ENCODE measurements around the gene HEATR9.
"Not testable (repeated sequence)": the region's sequence is repeated elsewhere in the genome, so short reads cannot be mapped to it uniquely, and the experiment has no call there.

The HEATR9 gene

GRCh38 chr17:35868737-35869136 lies at the start of gene HEATR9:
TSS of gene HEATR9 (minus strand) at chr17:35868891. CDS start at chr17:35868742, 149 bp downstream.
- DNase-seq, result no peak

DNA sequence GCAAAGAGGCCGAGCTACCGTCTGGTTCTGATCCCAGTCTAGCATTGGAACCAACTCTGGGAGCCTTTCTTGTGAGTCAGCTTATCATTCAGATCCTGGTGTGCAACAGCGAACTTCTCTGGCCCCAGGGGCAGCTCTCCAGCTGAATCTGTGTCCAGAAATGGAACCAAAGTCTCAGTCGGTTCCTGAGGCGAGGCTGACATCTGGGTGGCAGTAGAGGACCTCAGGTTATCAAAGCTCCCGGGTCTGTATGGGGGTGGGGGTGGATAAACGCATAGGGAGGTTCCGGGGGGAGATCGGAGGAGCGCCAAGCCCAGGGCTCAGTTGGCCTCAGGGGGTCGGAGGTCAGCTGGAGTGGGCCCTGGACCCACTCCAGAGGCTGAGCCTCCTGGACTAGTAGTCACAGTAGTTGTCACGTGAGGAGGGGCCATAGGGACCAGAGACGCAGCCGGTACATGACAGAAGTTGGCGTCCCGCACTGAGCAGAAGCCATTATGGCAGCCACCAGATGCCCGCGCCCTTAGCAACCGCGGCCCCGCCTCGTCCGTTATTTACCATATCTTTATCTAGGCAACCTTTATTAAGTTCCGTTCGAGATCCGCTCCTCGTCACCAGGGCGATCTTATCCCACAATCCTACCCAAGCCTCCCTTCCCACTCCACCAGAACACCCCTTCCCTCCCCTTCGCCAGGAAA lies 49.0 kb upstream of the HEATR9 start:
- DNase-seq, result no peak

GRCh38 chr17:35915153-35915964 lies 46.7 kb upstream of the HEATR9 start:
- DNase-seq, result no peak

DNA sequence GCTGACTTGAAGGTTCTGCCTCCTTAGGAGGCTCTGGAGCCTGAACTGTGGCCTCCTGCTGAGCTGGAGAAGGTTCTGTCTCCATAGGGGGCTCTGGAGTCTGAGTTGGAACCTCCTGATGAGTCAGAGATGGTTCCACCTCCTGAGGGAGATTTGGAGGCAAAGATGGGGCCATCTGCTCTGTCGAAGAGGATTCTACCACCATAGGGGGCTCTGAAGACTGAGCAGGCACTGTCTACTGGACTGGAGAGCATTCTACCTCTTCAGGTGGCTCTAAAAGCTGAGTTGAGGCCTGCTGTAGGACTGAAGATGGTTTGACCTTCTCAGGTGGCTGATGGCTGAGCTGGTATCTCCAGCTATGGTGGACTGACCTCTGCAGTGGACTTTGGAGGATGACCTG lies 45.7 kb upstream of the HEATR9 start:
- no peak for DNase-seq

GRCh38 chr17:35913609-35914008 lies 44.9 kb upstream of the HEATR9 start:
- DNase-seq, result no peak

- DNase-seq, result no peak
Measured at GRCh38 chr17:35912942-35913341, 44.3 kb upstream of the HEATR9 start.

DNA sequence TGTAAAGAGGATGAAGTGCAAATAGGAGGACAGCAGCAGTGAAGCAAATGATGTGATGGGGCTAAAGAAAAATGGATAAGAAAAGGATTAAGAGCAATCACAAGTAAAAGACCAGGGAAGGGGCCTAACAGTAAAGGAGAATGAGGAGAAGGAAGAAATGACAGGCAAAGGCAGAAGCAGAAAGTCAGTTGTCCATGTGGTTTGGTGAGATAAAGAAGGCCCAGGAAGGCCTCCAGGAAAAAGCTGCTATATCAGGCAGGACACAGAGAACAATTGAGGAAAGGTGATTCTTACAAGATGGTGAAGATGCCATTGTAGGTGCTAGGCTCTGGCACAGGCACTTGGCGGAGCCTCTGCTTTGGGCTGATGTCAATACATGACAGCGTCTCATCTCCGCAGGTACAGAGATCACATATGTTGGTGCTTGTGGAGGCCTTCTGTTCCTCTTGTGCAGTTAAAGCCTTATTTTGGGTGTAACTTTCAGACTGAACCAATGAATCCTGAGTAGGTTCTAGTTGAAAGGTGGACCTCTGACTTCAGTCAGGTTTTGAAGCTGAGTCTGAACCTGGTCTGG lies 43.7 kb upstream of the HEATR9 start:
- DNase-seq, result no peak

DNA sequence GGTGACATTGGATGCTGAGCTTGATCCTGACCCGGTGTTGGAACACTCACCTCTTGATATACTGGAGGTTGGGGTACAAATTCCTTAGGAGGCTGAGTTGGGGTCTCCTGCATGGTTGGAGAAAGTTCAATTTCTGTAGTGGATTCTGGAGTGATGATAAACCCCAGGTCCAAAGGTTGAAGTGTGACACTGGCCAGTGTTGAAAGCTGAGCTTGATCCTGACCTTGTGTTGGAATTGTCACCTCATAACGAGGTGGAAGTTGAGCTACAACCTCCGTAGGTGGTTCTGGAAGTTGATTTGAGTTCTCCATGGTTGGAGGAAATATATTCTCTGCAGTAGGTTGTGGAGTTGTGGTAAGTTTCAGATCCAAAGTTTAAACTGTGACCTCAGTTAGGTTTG lies 40.7 kb upstream of the HEATR9 start:
- no peak for DNase-seq

- DNase-seq, result no peak
Measured at GRCh38 chr17:35907691-35908090, 39.0 kb upstream of the HEATR9 start.

DNA sequence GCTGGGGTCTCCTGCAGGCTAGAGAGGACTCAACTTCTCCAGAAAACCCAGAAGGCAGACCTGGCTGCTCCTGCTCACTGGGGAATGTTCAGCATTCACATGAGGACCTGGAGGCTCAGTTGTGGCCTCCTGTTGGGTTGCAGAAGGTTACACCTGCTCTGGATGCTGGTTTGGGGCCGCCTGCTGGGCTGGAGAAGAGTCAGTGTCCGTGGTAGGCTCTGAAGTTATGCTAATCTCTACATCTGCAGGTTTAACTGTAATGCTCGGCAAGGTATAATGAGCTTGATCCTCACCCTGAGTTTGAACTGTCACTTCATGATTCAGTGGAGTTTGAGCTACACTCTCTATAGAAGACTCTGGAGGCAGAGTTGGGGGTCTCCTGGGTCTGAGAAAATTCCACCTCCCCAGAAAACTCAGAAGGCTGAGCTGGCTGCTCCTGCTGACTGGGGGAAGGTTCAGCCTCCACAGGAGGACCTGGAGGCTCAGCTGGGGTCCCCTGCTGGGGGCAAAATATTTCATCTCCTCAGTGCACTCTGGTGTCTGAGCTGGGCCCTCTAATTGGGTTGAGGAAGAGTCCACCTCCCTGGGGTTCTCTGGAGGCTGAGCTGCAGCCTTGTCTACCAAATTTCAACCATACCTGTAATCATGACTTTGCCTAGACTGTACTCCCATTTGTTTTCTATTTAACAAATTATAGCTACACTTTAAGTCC lies 38.4 kb upstream of the HEATR9 start:
- DNase-seq, result no peak

GRCh38 chr17:35906191-35906925 lies 37.7 kb upstream of the HEATR9 start:
- no peak for DNase-seq

- no peak for DNase-seq
Measured at GRCh38 chr17:35903451-35903850, 34.8 kb upstream of the HEATR9 start.

DNA sequence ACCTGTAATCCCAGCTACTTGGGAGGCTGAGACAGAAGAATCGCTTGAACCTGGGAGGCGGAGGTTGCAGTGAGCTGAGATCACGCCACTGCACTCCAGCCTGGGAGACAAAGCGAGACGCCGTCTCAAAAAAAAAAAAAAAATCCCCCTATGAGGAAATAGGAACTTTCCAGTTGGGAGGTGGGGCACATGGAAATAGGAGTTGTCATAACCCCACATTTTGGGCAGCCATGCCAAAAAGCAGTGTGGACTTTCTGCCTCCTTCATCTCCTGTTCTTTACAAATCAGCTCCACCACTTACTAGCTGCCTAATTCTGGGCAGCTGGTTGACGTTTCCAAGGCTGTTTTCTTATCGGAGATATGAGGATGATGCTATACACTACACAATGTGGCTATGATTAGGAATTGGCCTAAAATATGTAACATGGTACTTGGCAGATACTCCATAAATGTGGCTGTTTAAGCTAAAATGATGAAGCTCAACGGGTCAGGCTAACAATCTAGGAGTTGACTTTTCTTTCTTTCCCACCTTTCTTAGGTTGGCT lies 33.0 kb upstream of the HEATR9 start:
- no peak for DNase-seq

DNA sequence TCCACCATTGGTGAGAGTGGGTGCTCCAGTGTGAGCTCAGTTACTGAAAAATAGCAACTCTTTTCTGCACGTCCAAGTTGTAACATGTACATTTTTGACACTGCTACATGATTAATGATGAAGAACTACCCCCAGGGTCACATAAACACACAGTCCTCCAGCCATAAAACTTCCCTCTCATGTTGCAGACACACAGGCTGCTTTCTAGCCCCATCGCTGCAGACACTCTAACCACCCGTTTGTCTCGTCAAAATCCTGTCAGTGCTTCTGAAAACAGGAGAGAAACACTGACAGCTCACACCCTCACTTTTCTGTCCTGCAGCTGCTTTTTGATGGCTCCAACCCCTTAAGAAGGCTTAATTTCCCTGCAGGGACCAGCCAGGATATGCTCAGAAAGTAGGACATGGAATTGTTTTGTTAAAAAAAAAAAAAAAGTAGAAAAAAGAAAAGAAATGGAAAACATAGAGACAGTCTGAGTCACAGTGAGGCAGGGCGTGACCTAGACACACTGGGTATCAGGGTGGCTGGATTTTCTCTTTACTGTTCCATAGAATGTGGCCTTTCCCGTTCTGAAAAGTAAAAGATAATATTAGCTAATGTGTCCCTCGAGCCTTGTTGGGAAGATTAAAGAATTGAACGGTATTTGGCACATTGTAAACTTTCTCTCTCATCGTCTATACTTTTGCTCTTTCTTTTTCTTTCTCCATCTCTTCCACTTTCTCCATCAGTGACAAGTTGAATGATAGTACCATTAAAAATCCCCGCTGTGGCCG lies 32.2 kb upstream of the HEATR9 start:
- no peak for DNase-seq

GRCh38 chr17:35900280-35900679 lies 31.6 kb upstream of the HEATR9 start:
- peak in 1 of 2 experiments; percentile 7 for DNase-seq

- no peak for DNase-seq
Measured at GRCh38 chr17:35898283-35899070, 29.8 kb upstream of the HEATR9 start.

- DNase-seq, result not testable (repeated sequence)
Measured at GRCh38 chr17:35897772-35898171, 29.1 kb upstream of the HEATR9 start.

GRCh38 chr17:35895636-35896587 lies 27.2 kb upstream of the HEATR9 start:
- DNase-seq, result no peak

DNA sequence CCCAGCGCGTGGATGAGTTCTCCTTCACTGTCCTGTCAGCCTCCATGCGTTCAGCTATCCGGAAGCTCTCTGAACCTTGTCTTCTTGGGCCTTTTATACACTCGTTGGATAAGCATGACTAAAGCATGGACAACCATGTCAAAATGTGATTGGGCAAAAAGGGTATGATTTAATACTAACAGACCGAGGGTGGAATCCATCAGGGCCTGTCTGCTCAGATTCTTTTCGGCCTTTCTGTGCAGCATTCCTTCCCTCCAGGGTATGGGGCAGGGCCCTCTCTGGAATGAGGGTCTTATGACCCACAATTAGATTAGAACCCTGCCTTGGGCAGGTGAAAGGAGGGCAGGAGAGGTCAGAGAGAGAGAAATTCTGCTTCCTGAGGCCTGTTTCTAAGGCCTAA lies 25.5 kb upstream of the HEATR9 start:
- no peak for DNase-seq

All from NCI-H524 (cell line).